ENCODE results near the gene GNRHR. TPM values are rescaled to one million over a fixed set of nuclear protein-coding genes. Genes with fewer than 3 reads are reported as not detected.

The GNRHR gene
- total RNA-seq, 4 donors from 2014 or later: not detected

- peak overlapping the region; percentile 78 to 97 (median 87) for H3K27ac ChIP-seq
- H3K4me1 ChIP-seq: peaks cover 0 to 24% (median 8%) of the 10 kb centered on the region in 4 donors
- 5 to 7% methylated on average over 4 of the region's 4 CpGs for WGBS, 2 donors
- H3K4me3 ChIP-seq: peak overlapping the region; percentile 76 to 98 (median 82)
- H3K9me3 ChIP-seq: no peaks in the 10 kb centered on the region
- no peaks in the 10 kb centered on the region for H3K27me3 ChIP-seq
- TF ChIP-seq POLR2A (IDR thresholded peaks at IDR 0.05) (no peak), EP300 (IDR thresholded peaks at IDR 0.05) (no peak)
- TF ChIP-seq, protein P1, sequence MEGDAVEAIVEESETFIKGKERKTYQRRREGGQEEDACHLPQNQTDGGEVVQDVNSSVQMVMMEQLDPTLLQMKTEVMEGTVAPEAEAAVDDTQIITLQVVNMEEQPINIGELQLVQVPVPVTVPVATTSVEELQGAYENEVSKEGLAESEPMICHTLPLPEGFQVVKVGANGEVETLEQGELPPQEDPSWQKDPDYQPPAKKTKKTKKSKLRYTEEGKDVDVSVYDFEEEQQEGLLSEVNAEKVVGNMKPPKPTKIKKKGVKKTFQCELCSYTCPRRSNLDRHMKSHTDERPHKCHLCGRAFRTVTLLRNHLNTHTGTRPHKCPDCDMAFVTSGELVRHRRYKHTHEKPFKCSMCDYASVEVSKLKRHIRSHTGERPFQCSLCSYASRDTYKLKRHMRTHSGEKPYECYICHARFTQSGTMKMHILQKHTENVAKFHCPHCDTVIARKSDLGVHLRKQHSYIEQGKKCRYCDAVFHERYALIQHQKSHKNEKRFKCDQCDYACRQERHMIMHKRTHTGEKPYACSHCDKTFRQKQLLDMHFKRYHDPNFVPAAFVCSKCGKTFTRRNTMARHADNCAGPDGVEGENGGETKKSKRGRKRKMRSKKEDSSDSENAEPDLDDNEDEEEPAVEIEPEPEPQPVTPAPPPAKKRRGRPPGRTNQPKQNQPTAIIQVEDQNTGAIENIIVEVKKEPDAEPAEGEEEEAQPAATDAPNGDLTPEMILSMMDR (IDR thresholded peaks at IDR 0.05): no peak
- DNase-seq (ENCODE audit: low spot score in 2 of 2): no peak
- no peaks in the 10 kb centered on the region for H3K36me3 ChIP-seq
Observed at GRCh38 chr4:67701517-67701850, 52.7 kb downstream of the GNRHR start.

- Histone ChIP-seq H3K4me1 (peaks cover 0 to 24% (median 8%) of the 10 kb centered on the region in 4 donors), H3K36me3 (no peaks in the 10 kb centered on the region), H3K9me3 (no peaks in the 10 kb centered on the region), H3K4me3 (peak within 1 kb of the TSS; percentile 76 to 98 (median 82)), H3K27ac (peak within 1 kb of the TSS; percentile 78 to 97 (median 87)), H3K27me3 (no peaks in the 10 kb centered on the region)
- 0 to 1% methylated on average over 25 to 42 of the region's 57 CpGs for WGBS, 2 donors
- TF ChIP-seq EP300 (IDR thresholded peaks at IDR 0.05) (peak; percentile 23 to 74), POLR2A (IDR thresholded peaks at IDR 0.05) (peak in 1 of 2 donors; percentile 41)
- TF ChIP-seq, protein P1 (IDR thresholded peaks at IDR 0.05): peak; percentile 29 to 69 (median 36)
- peak; percentile 80 to 89 for DNase-seq (ENCODE audit: low spot score in 2 of 2)
Observed at GRCh38 chr4:67700738-67701516, 53.3 kb downstream of the GNRHR start, which contains the start of gene UBA6. Gene UBA6, minus strand, starts transcription at chr4:67701155. Its CDS starts 36 bp downstream, at chr4:67701119.

DNA sequence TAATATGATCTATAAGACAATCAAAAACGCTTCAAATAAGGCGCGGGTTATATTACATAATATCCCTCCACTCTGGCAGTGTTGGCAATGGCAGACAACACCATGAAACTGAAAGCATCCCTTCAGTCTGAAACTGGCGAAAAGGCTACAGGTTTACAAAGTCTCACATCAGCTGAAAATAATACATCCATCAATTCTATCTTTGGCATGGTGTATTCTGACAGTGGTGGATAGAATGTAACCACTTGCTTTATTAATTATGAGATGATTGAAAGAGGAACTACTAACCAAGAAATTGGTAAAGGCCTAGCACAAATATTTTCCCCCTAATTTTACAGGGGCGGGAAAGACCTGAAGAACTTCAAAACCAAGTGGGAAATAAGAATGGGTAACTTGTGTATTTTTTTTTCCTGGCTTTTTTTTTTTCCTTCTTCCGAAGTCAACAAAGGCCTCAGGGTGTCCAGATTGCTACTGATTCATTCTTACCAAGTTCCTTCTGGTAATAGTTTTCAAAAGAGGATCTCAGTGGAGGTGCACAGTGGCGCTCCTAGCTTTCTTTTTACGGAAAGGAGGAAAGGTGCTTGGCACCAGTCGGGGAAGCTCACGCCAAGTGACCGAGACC lies 54.0 kb downstream of the GNRHR start:
- Histone ChIP-seq H3K36me3 (no peaks in the 10 kb centered on the region), H3K27me3 (no peaks in the 10 kb centered on the region), H3K27ac (peak overlapping the region; percentile 78 to 97 (median 87)), H3K4me1 (peaks cover 0 to 24% (median 8%) of the 10 kb centered on the region in 4 donors), H3K9me3 (no peaks in the 10 kb centered on the region), H3K4me3 (peak overlapping the region; percentile 76 to 98 (median 82))
- no peak for DNase-seq (ENCODE audit: low spot score in 2 of 2)
- TF ChIP-seq POLR2A (IDR thresholded peaks at IDR 0.05) (no peak), EP300 (IDR thresholded peaks at IDR 0.05) (no peak)
- TF ChIP-seq, protein P1 (IDR thresholded peaks at IDR 0.05): no peak
- WGBS, 2 donors: 17 to 27% methylated on average over 11 of the region's 11 CpGs

GRCh38 chr4:67699603-67700002 lies 54.6 kb downstream of the GNRHR start:
- no peaks in the 10 kb centered on the region for H3K9me3 ChIP-seq
- H3K36me3 ChIP-seq: peaks cover 0 to 6% (median 0%) of the 10 kb centered on the region in 3 donors
- TF ChIP-seq POLR2A (IDR thresholded peaks at IDR 0.05): no peak
- TF ChIP-seq EP300 (IDR thresholded peaks at IDR 0.05): no peak
- TF ChIP-seq, protein P1 (IDR thresholded peaks at IDR 0.05): no peak
- no peak overlapping the region for H3K4me3 ChIP-seq
- H3K27ac ChIP-seq: peak overlapping the region in 1 of 4 donors; percentile 86
- no peak for DNase-seq (ENCODE audit: low spot score in 2 of 2)
- no peaks in the 10 kb centered on the region for H3K27me3 ChIP-seq
- H3K4me1 ChIP-seq: peaks cover 0 to 24% (median 8%) of the 10 kb centered on the region in 4 donors
- 95% methylated on average over 18 of the region's 18 CpGs for WGBS, 2 donors
